ENCODE data around the gene RINL.
"Not testable (repeated sequence)": the region's sequence is repeated elsewhere in the genome, so short reads cannot be mapped to it uniquely, and the experiment has no call there.

Gene RINL

GRCh38 chr19:38831142-38831605, 46.9 kb downstream of the RINL start:
- Mint-ChIP-seq H3K4me3 (peak overlapping the region; percentile 86), H3K9me3 (no peaks in the 10 kb centered on the region), H3K4me1 (peaks cover 40% of the 10 kb centered on the region)

GRCh38 chr19:38830039-38830733, 47.9 kb downstream of the RINL start:
- Mint-ChIP-seq H3K9me3 (no peaks in the 10 kb centered on the region), H3K4me1 (peaks cover 47% of the 10 kb centered on the region), H3K36me3 (ENCODE audit: low read depth) (peaks cover 61% of the 10 kb centered on the region), H3K27me3 (ENCODE audit: low read depth, poor library complexity) (no peaks in the 10 kb centered on the region), H3K27ac (no peak overlapping the region), H3K4me3 (peak overlapping the region; percentile 86)
- DNase-seq = no peak
- no peak for TF ChIP-seq CTCF (IDR thresholded peaks at IDR 0.05)

More at GRCh38 chr19:38831142-38831605, 46.9 kb downstream of the RINL start:
- DNase-seq = peak; percentile 33
- no peak for TF ChIP-seq CTCF (IDR thresholded peaks at IDR 0.05)
- no peaks in the 10 kb centered on the region for H3K27me3 Mint-ChIP-seq (ENCODE audit: low read depth, poor library complexity)
- H3K36me3 Mint-ChIP-seq (ENCODE audit: low read depth) = peaks cover 61% of the 10 kb centered on the region
- H3K27ac Mint-ChIP-seq = peak overlapping the region; percentile 88

GRCh38 chr19:38829203-38829602, 48.9 kb downstream of the RINL start:
- Mint-ChIP-seq H3K4me3 (peak overlapping the region; percentile 40), H3K27ac (peak overlapping the region; percentile 39), H3K36me3 (ENCODE audit: low read depth) (peaks cover 58% of the 10 kb centered on the region), H3K4me1 (peaks cover 57% of the 10 kb centered on the region)
- H3K27me3 Mint-ChIP-seq (ENCODE audit: low read depth, poor library complexity); DNase-seq; H3K9me3 Mint-ChIP-seq: not testable (repeated sequence)

GRCh38 chr19:38826856-38827551, 51.1 kb downstream of the RINL start:
- no peaks in the 10 kb centered on the region for H3K27me3 Mint-ChIP-seq (ENCODE audit: low read depth, poor library complexity)
- no peak overlapping the region for H3K4me3 Mint-ChIP-seq
- H3K27ac Mint-ChIP-seq = no peak overlapping the region
- H3K4me1 Mint-ChIP-seq = peaks cover 64% of the 10 kb centered on the region
- DNase-seq = no peak
- H3K36me3 Mint-ChIP-seq (ENCODE audit: low read depth) = peaks cover 61% of the 10 kb centered on the region
- H3K9me3 Mint-ChIP-seq = peaks cover 11% of the 10 kb centered on the region
- TF ChIP-seq CTCF (IDR thresholded peaks at IDR 0.05) = no peak

- H3K27ac Mint-ChIP-seq; DNase-seq; H3K4me3 Mint-ChIP-seq; H3K27me3 Mint-ChIP-seq (ENCODE audit: low read depth, poor library complexity): not testable (repeated sequence)
- H3K36me3 Mint-ChIP-seq (ENCODE audit: low read depth) = peaks cover 61% of the 10 kb centered on the region
- peaks cover 12% of the 10 kb centered on the region for H3K9me3 Mint-ChIP-seq
- peaks cover 56% of the 10 kb centered on the region for H3K4me1 Mint-ChIP-seq
Observed at GRCh38 chr19:38825936-38826335, 52.1 kb downstream of the RINL start.

GRCh38 chr19:38821230-38821825, 56.7 kb downstream of the RINL start:
- Mint-ChIP-seq H3K36me3 (ENCODE audit: low read depth) (peaks cover 58% of the 10 kb centered on the region), H3K9me3 (peaks cover 16% of the 10 kb centered on the region), H3K4me1 (peaks cover 55% of the 10 kb centered on the region)
- not testable (repeated sequence) for DNase-seq; H3K27me3 Mint-ChIP-seq (ENCODE audit: low read depth, poor library complexity); H3K27ac Mint-ChIP-seq; H3K4me3 Mint-ChIP-seq

GRCh38 chr19:38819231-38819920, 58.7 kb downstream of the RINL start:
- no peak for DNase-seq
- Mint-ChIP-seq H3K27ac (peak overlapping the region; percentile 97), H3K27me3 (ENCODE audit: low read depth, poor library complexity) (no peaks in the 10 kb centered on the region), H3K4me3 (peak overlapping the region; percentile 43), H3K9me3 (peaks cover 16% of the 10 kb centered on the region), H3K36me3 (ENCODE audit: low read depth) (peaks cover 62% of the 10 kb centered on the region), H3K4me1 (peaks cover 39% of the 10 kb centered on the region)
- no peak for TF ChIP-seq CTCF (IDR thresholded peaks at IDR 0.05)
